Esophagus squamous epithelium (tissue), 5 donors: ENCODE measurements around the gene DNAJB6. TPM values are rescaled to one million over a fixed set of nuclear protein-coding genes. Genes with fewer than 3 reads are reported as not detected.

Experiments used
- DNase-seq: peaks from one replicate; lab custom pipeline; 2025; lab: John Stamatoyannopoulos, UW
- H3K27ac ChIP-seq, 4 donors: fragments of 200-600 bp; sonication (generic); one replicate each; pipeline ENCODE4 v1.5.1; 2016 to 2019; ENCODE audit warnings: mild to moderate bottlenecking in 1 of 4
- H3K27me3 ChIP-seq, 4 donors: fragments of 200-600 bp; sonication (generic); 1 replicate in 3 of 4; 2 replicates in 1 of 4; pipeline versions ENCODE4 v1.5.1 to v1.6.0; 2017 to 2021; ENCODE audit warnings: antibody characterized with exemption in 1 of 4
- H3K36me3 ChIP-seq, 3 donors: fragments of 200-600 bp; sonication (generic); one replicate each; pipeline ENCODE4 v1.5.1; 2016 to 2019
- H3K4me1 ChIP-seq, 3 donors: fragments of 200-600 bp; sonication (generic); one replicate each; pipeline ENCODE4 v1.5.1; 2017 to 2019
- H3K4me3 ChIP-seq, 4 donors: fragments of 200-600 bp; sonication (generic); 1 replicate in 3 of 4; 2 replicates in 1 of 4; pipeline ENCODE4 v1.5.1; 2016 to 2019; ENCODE audit warnings: mild to moderate bottlenecking in 2 of 4, moderate library complexity in 1 of 4
- H3K9me3 ChIP-seq, 3 donors: fragments of 200-600 bp; sonication (generic); one replicate each; pipeline ENCODE4 v1.5.1; 2016 to 2019
- POLR2A ChIP-seq, 4 donors: fragments of 450-650 bp; IDR thresholded peaks; one replicate each; pipeline ENCODE4 v1.6.1; 2017; ENCODE audit warnings: antibody characterized with exemption in 4 of 4, mild to moderate bottlenecking in 4 of 4, moderate library complexity in 3 of 4
- WGBS, 2 donors: methylation state at CpG; one replicate each; pipeline ENCODE4 v1.1.5; 2018; 5-methylcytosine and 5-hydroxymethylcytosine counted together
- intact Hi-C: fragments of 100-400 bp; cut with DNase I; formaldehyde crosslinking; loops from one replicate; pipeline ENCODE4 v1.15.0; 2022
- total RNA-seq, 4 donors: library from RNA; depleted of rRNA; stranded (reverse); fragments of >200 nt; gene quantifications; one replicate each; pipeline ENCODE4 v1.1.0, GENCODE V29; 2016
- TF ChIP-seq, protein P1 (sequence below), 6 experiments: fragments of 450-650 bp in 4 of 6; fragments of 200-600 bp in 2 of 6; sonication (generic) in 2 of 6; IDR thresholded peaks; one replicate each; pipeline ENCODE4 v1.5.1; 2016 to 2019; ENCODE audit warnings: antibody characterized with exemption in 6 of 6, mild to moderate bottlenecking in 4 of 6, moderate library complexity in 4 of 6
- donor health status: DM: yes; HTN: yes; CAD: no.

Gene DNAJB6
- total RNA-seq, 4 donors from 2014 or later = 96.5 to 193 (median 160) TPM

DNA sequence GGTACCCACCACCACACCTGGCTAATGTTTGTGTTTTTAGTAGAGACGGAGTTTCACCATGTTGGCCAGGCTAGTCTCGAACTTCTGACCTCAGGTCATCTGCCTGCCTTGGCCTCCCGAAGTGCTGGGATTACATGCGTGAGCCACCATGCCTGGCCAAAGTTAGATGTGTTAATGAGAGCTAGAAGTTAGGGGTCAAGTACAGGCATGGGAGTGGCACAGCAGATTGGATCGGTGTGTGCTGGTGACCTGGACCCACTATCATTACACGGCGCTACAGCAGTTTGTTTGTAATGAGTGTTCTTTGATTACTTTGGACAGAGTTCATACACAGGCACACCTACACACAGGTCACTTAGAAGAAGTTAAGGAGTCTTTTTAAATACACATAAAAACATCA lies 36.7 kb downstream of the DNAJB6 start:
- no peak for DNase-seq
- H3K4me1 ChIP-seq = peaks cover 0 to 17% (median 0%) of the 10 kb centered on the region in 3 donors

DNA sequence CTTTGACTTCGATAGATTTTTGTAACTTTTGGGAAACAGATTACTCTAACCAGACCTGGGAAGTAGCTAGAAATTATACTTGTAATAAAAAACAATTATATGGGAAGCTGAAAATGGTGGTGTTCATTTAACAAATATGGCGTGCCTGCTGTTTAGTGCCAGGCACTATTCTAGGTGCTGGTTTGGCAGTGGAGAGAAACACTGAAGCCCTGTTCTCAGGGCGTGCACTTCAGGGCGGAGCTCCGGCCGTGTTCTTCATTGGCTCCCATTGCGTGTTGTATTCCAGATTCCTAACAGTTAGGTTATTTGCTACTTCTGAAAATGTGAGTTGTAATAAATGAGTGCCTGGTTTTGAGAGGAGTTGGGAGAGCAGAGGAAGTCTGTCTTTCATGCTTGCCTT lies 38.6 kb downstream of the DNAJB6 start:
- Histone ChIP-seq H3K9me3 (no peaks in the 10 kb centered on the region), H3K36me3 (peaks cover 0 to 87% (median 22%) of the 10 kb centered on the region in 3 donors), H3K4me1 (peaks cover 0 to 17% (median 0%) of the 10 kb centered on the region in 3 donors), H3K27ac (no peak overlapping the region), H3K27me3 (no peaks in the 10 kb centered on the region), H3K4me3 (no peak overlapping the region)
- intact Hi-C loops = no loop called here
- DNase-seq = no peak
- TF ChIP-seq POLR2A (IDR thresholded peaks at IDR 0.05) = no peak
- 83 to 86% methylated on average over 7 of the region's 7 CpGs for WGBS, 2 donors

More for the DNA sequence above, 36.7 kb downstream of the DNAJB6 start:
- 89 to 95% methylated on average over 3 to 7 of the region's 7 CpGs for WGBS, 2 donors
- intact Hi-C loops = no loop called here
- H3K9me3 ChIP-seq = no peaks in the 10 kb centered on the region
- TF ChIP-seq POLR2A (IDR thresholded peaks at IDR 0.05) = no peak
- TF ChIP-seq, protein P1, sequence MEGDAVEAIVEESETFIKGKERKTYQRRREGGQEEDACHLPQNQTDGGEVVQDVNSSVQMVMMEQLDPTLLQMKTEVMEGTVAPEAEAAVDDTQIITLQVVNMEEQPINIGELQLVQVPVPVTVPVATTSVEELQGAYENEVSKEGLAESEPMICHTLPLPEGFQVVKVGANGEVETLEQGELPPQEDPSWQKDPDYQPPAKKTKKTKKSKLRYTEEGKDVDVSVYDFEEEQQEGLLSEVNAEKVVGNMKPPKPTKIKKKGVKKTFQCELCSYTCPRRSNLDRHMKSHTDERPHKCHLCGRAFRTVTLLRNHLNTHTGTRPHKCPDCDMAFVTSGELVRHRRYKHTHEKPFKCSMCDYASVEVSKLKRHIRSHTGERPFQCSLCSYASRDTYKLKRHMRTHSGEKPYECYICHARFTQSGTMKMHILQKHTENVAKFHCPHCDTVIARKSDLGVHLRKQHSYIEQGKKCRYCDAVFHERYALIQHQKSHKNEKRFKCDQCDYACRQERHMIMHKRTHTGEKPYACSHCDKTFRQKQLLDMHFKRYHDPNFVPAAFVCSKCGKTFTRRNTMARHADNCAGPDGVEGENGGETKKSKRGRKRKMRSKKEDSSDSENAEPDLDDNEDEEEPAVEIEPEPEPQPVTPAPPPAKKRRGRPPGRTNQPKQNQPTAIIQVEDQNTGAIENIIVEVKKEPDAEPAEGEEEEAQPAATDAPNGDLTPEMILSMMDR (IDR thresholded peaks at IDR 0.05) = no peak
- H3K36me3 ChIP-seq = peaks cover 3 to 99% (median 29%) of the 10 kb centered on the region in 3 donors
- no peak overlapping the region for H3K4me3 ChIP-seq
- H3K27me3 ChIP-seq = no peaks in the 10 kb centered on the region
- H3K27ac ChIP-seq = no peak overlapping the region

DNA sequence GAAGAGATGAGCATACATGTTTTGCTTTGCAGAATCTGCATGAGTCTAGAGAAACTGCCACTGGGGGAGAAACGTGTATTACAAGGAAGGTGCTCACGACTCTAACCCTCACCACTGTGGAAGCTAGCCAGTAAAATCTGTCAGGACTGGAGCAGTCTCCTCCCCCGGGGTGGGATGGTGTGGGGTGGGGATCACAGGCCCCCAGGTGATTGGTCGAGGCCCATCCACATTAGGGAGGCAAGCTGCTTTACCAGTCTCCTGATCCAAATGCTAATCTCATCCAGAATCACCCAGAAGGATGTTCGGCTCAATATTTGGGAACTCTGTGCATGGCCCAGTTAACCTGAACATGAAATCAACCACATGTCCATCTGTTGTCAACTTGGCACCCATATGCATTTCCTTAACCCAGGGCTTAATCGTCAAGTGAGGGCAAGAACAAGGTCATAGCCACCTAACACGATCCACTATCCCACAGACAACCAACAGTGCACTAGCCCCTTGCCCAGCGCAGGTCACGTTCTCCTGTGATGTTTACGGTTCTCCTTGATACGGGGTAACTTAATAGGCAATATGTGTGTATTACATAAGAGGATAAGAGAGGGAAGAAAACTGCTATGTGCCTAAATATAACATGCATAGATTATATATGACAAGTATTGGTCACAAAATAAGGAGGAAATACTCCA lies 40.8 kb downstream of the DNAJB6 start:
- intact Hi-C loops = no loop called here
- Histone ChIP-seq H3K36me3 (peaks cover under 1 to 87% (median 8%) of the 10 kb centered on the region in 3 donors), H3K27me3 (no peaks in the 10 kb centered on the region), H3K4me1 (peaks cover 0 to 17% (median 0%) of the 10 kb centered on the region in 3 donors), H3K9me3 (no peaks in the 10 kb centered on the region), H3K27ac (no peak overlapping the region), H3K4me3 (no peak overlapping the region)
- 73 to 77% methylated on average over 7 to 9 of the region's 11 CpGs for WGBS, 2 donors
- TF ChIP-seq, protein P1 (IDR thresholded peaks at IDR 0.05) = no peak
- no peak for TF ChIP-seq POLR2A (IDR thresholded peaks at IDR 0.05)
- no peak for DNase-seq

DNA sequence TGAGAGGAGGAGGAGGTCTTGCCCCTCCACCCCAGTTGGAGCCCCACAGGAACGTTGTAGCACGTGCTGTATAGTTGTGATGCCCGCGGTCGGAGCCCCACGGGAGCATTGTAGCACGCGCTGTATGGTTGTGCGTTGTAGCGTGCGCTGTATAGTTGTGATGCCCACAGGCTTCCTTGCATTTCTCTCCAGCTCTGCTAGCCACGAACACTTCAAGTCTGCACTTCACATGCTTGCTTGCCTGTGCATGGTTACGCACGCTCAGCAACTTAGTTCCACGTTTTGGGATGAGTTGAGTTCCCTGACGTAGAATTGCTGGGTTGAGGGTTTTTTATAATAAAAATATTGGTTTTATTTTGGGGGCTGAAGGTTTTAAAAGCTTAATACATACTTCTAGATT lies 41.6 kb downstream of the DNAJB6 start:
- TF ChIP-seq, protein P1 (IDR thresholded peaks at IDR 0.05) = no peak
- TF ChIP-seq POLR2A (IDR thresholded peaks at IDR 0.05) = no peak
- Histone ChIP-seq H3K27ac (no peak overlapping the region), H3K4me3 (no peak overlapping the region), H3K4me1 (peaks cover 0 to 17% (median 0%) of the 10 kb centered on the region in 3 donors), H3K27me3 (no peaks in the 10 kb centered on the region), H3K36me3 (peaks cover 6 to 87% (median 14%) of the 10 kb centered on the region in 3 donors), H3K9me3 (no peaks in the 10 kb centered on the region)
- 90 to 93% methylated on average over 15 to 16 of the region's 16 CpGs for WGBS, 2 donors
- intact Hi-C loops = no loop called here
- no peak for DNase-seq

DNA sequence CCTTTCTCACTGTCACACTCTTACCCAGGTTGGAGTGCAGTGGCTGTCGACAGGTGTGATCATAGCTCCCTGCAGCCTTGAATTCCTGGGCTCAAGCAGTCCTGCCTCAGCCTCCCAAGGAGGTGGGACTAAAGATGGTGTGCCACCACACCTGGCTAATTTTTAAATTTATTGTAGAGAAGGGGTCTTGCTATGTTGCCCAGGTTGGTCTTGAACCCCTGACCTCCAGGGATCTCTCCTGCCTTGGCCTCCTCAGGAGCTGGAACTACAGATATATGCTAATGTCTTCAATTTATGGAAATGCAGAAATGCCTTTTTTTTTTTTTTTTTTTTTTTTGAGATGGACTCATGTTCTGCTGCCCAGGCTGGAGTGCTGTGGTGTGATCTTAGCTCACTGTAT lies 42.7 kb downstream of the DNAJB6 start:
- Histone ChIP-seq H3K27ac (no peak overlapping the region), H3K36me3 (peaks cover 8 to 87% (median 16%) of the 10 kb centered on the region in 3 donors), H3K27me3 (no peaks in the 10 kb centered on the region), H3K9me3 (no peaks in the 10 kb centered on the region), H3K4me3 (no peak overlapping the region), H3K4me1 (peaks cover 0 to 15% (median 0%) of the 10 kb centered on the region in 3 donors)
- no peak for TF ChIP-seq POLR2A (IDR thresholded peaks at IDR 0.05)
- TF ChIP-seq, protein P1 (IDR thresholded peaks at IDR 0.05) = no peak
- WGBS, 2 donors = 100% methylated on average over 1 of the region's 1 CpG
- DNase-seq = no peak
- intact Hi-C loops = no loop called here
